Uterus (tissue), 4 donors: ENCODE results near the gene LPP. TPM values are rescaled to one million over a fixed set of nuclear protein-coding genes. Genes with fewer than 3 reads are reported as not detected.

Experiments used
- DNase-seq, 2 donors: peaks; one replicate each; pipeline ENCODE4 v3.0.0-alpha.2; 2019 to 2020
- H3K27ac ChIP-seq, 2 donors: fragments of 200-600 bp; sonication (generic); 1 replicate in 1 of 2; 2 replicates in 1 of 2; pipeline ENCODE4 v1.5.1; 2016 to 2018
- H3K27me3 ChIP-seq, 2 donors: fragments of 200-600 bp; sonication (generic); one replicate each; pipeline ENCODE4 v1.5.1; 2018 to 2019; ENCODE audit warnings: control low read depth in 1 of 2
- H3K36me3 ChIP-seq, 2 donors: fragments of 200-600 bp; sonication (generic); one replicate each; pipeline ENCODE4 v1.5.1; 2019; ENCODE audit warnings: control low read depth in 1 of 2
- H3K4me1 ChIP-seq, 2 donors: fragments of 200-600 bp; sonication (generic); one replicate each; pipeline ENCODE4 v1.5.1; 2018 to 2019; ENCODE audit warnings: control low read depth in 1 of 2
- H3K4me3 ChIP-seq, 2 donors: fragments of 200-600 bp; sonication (generic); 1 replicate in 1 of 2; 2 replicates in 1 of 2; pipeline ENCODE4 v1.5.1; 2018 to 2019; ENCODE audit warnings: mild to moderate bottlenecking in 1 of 2
- H3K9me3 ChIP-seq, 2 donors: fragments of 200-600 bp; sonication (generic); one replicate each; pipeline ENCODE4 v1.5.1; 2019; ENCODE audit warnings: control low read depth in 1 of 2
- POLR2A ChIP-seq, 2 donors: fragments of 450-650 bp; IDR thresholded peaks; one replicate each; pipeline ENCODE4 v1.6.1; 2016; ENCODE audit warnings: antibody characterized with exemption in 2 of 2, mild to moderate bottlenecking in 1 of 2, moderate library complexity in 1 of 2
- intact Hi-C: fragments of 100-400 bp; cut with DNase I; formaldehyde crosslinking; loops from one replicate; pipeline ENCODE4 v1.15.1; 2023; ENCODE audit warnings: low total_unique reads
- total RNA-seq, 4 donors: library from RNA; depleted of rRNA in 3 of 4; stranded (reverse); fragments of >200 nt in 3 of 4; gene quantifications; one replicate each; pipeline versions ENCODE4 v1.1.0 to v1.2.4, GENCODE V29; 2014 to 2023
- TF ChIP-seq, protein P1 (sequence below), 4 experiments: fragments of 200-600 bp in 2 of 4; fragments of 450-650 bp in 2 of 4; sonication (generic) in 2 of 4; IDR thresholded peaks; one replicate each; pipeline ENCODE4 v1.5.1; 2016 to 2019; ENCODE audit warnings: antibody characterized with exemption in 4 of 4, mild to moderate bottlenecking in 2 of 4, moderate library complexity in 1 of 4
- donor health status: DM: yes; HTN: yes; CAD: no.

The LPP gene
- total RNA-seq, 4 donors from 2014 or later: 180 to 1,374 (median 712) TPM

DNA sequence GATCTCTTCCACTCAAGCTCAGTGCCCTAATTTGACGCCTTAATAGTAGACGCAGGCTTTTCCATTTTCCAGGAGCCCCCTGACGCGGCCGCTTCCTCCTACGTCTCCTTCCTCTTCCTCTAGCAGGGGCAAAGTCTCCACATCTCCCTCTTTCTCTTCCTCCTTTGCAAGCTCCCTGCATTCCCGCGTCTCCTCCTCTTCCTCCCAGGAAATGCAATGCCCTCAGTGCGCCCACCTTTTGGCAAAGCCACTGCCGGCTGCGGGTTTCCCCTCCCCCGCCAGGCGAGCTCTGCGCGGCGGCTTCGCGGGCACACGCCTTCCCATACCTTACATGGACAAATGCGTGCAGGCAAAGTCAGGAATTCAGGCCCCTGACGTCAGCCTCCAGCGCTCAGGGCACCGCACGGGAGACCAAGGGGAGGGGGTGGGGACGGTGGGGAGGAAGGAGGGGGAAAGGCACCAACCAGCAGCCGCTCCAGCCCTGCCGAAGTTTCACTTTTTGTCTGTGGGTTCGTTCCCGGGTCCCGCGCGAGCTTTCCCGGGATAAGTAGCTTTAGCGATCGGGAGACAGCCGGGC is 432 bp upstream of the LPP start:
- peak in 1 of 2 donors; percentile 34 for TF ChIP-seq POLR2A (IDR thresholded peaks at IDR 0.05)
- TF ChIP-seq, protein P1, sequence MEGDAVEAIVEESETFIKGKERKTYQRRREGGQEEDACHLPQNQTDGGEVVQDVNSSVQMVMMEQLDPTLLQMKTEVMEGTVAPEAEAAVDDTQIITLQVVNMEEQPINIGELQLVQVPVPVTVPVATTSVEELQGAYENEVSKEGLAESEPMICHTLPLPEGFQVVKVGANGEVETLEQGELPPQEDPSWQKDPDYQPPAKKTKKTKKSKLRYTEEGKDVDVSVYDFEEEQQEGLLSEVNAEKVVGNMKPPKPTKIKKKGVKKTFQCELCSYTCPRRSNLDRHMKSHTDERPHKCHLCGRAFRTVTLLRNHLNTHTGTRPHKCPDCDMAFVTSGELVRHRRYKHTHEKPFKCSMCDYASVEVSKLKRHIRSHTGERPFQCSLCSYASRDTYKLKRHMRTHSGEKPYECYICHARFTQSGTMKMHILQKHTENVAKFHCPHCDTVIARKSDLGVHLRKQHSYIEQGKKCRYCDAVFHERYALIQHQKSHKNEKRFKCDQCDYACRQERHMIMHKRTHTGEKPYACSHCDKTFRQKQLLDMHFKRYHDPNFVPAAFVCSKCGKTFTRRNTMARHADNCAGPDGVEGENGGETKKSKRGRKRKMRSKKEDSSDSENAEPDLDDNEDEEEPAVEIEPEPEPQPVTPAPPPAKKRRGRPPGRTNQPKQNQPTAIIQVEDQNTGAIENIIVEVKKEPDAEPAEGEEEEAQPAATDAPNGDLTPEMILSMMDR (IDR thresholded peaks at IDR 0.05): peak in 2 of 4 experiments; percentile 30 to 34
- Histone ChIP-seq H3K9me3 (no peaks in the 10 kb centered on the region), H3K4me3 (peak overlapping the region; percentile 64 to 73), H3K27ac (peak overlapping the region; percentile 94 to 95), H3K36me3 (no peaks in the 10 kb centered on the region), H3K4me1 (peaks cover 0 to under 1% of the 10 kb centered on the region in 2 donors), H3K27me3 (no peaks in the 10 kb centered on the region)
- DNase-seq: peak; percentile 86 to 93
- intact Hi-C loops: loop anchor here (5.0 to 10.0 kb wide), 2 partner anchors 111 to 411 kb away; no protein-coding TSS in a partner anchor

GRCh38 chr3:188154809-188155574 is 1.0 kb downstream of the LPP start:
- TF ChIP-seq, protein P1 (IDR thresholded peaks at IDR 0.05): no peak
- TF ChIP-seq POLR2A (IDR thresholded peaks at IDR 0.05): no peak
- Histone ChIP-seq H3K36me3 (no peaks in the 10 kb centered on the region), H3K27me3 (no peaks in the 10 kb centered on the region), H3K9me3 (no peaks in the 10 kb centered on the region), H3K4me1 (peaks cover 0 to 4% of the 10 kb centered on the region in 2 donors), H3K4me3 (peak overlapping the region; percentile 64 to 73), H3K27ac (peak overlapping the region; percentile 94 to 95)
- peak; percentile 34 to 49 for DNase-seq
- intact Hi-C loops: loop anchor here (5.0 to 10.0 kb wide), 2 partner anchors 110 to 413 kb away; no protein-coding TSS in a partner anchor

GRCh38 chr3:188156056-188156455 is 2.1 kb downstream of the LPP start:
- DNase-seq: no peak
- Histone ChIP-seq H3K27me3 (no peaks in the 10 kb centered on the region), H3K27ac (peak overlapping the region; percentile 94 to 95), H3K9me3 (no peaks in the 10 kb centered on the region), H3K4me3 (peak overlapping the region; percentile 5 to 64), H3K4me1 (peaks cover 0 to 4% of the 10 kb centered on the region in 2 donors), H3K36me3 (no peaks in the 10 kb centered on the region)
- intact Hi-C loops: loop anchor here (10.0 kb wide), 1 partner anchor 109 kb away; no protein-coding TSS in a partner anchor
- TF ChIP-seq, protein P1 (IDR thresholded peaks at IDR 0.05): no peak
- TF ChIP-seq POLR2A (IDR thresholded peaks at IDR 0.05): no peak

DNA sequence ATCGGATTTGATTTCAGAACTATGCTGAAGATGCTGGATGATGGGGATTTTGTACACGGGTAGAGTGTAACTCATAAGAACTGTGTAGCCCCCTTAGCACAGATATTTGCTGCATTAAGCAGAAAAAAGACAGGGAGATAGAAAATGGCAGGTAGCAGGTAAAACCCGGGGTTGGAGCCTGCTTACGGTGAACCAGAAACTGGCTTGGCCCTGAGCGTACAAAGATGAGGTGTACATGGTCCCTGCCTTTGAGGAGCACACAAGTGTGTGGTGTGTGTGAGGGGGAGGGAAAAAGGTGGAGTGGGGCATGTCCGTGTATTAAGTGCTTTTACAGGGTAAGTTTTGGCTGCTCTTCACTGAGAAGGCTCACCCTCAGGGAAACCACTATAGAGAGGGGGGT is 3.5 kb downstream of the LPP start:
- no peaks in the 10 kb centered on the region for H3K36me3 ChIP-seq
- H3K27me3 ChIP-seq: no peaks in the 10 kb centered on the region
- intact Hi-C loops: loop anchor here (10.0 kb wide), 1 partner anchor 107 kb away; no protein-coding TSS in a partner anchor
- DNase-seq: no peak
- peak overlapping the region; percentile 94 to 95 for H3K27ac ChIP-seq
- TF ChIP-seq, protein P1 (IDR thresholded peaks at IDR 0.05): no peak
- TF ChIP-seq POLR2A (IDR thresholded peaks at IDR 0.05): no peak
- H3K9me3 ChIP-seq: no peaks in the 10 kb centered on the region
- no peak overlapping the region for H3K4me3 ChIP-seq
- peaks cover 0 to 4% of the 10 kb centered on the region in 2 donors for H3K4me1 ChIP-seq

DNA sequence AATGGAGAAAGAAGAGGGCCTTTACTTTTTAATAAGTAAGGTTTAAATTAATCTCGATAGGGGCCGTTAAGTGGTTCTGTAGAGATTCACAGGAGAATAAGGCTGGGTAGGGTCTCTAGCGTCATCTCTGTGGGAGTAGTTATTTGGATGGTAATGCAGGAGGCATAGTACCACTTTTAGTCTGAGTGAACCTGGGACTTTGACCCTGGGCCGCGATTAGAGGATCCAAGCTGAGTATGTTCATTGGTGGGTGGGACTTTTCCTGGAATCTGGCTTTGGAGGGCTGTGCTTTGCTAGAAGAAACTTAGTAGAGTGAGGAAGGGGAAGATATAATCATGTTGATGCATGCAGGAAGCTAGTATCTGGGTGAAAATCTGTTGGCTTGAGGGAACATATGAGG is 4.0 kb downstream of the LPP start:
- H3K4me3 ChIP-seq: no peak overlapping the region
- intact Hi-C loops: loop anchor here (10.0 kb wide), 1 partner anchor 107 kb away; no protein-coding TSS in a partner anchor
- peak overlapping the region; percentile 94 to 95 for H3K27ac ChIP-seq
- no peaks in the 10 kb centered on the region for H3K27me3 ChIP-seq
- peaks cover 0 to 4% of the 10 kb centered on the region in 2 donors for H3K4me1 ChIP-seq
- H3K9me3 ChIP-seq: no peaks in the 10 kb centered on the region
- no peaks in the 10 kb centered on the region for H3K36me3 ChIP-seq
- no peak for DNase-seq
- TF ChIP-seq POLR2A (IDR thresholded peaks at IDR 0.05): no peak
- TF ChIP-seq, protein P1 (IDR thresholded peaks at IDR 0.05): no peak
